ENCODE data around the gene DCAKD. TPM values are rescaled to one million over a fixed set of nuclear protein-coding genes. Genes with fewer than 3 reads are reported as not detected.

The DCAKD gene
- total RNA-seq, 1 donor from 2014 or later: 61.5 TPM

- H3K36me3 ChIP-seq (ENCODE audit: control insufficient read depth, insufficient read depth, low read length): peaks cover 2% of the 10 kb centered on the region
- no peaks in the 10 kb centered on the region for H3K27me3 ChIP-seq (ENCODE audit: control insufficient read depth, insufficient read depth, low read length)
- no peak overlapping the region for H3K4me3 ChIP-seq (ENCODE audit: low read depth, low read length)
- no peak for DNase-seq (ENCODE audit: low read depth)
- no peak for TF ChIP-seq CTCF (IDR thresholded peaks at IDR 0.05; ENCODE audit: insufficient read depth, low read length, poor library complexity, severe bottlenecking)
These were observed 36.5 kb upstream of the DCAKD start for GRCh38 chr17:45087978-45088377.

GRCh38 chr17:45087504-45087975 lies 36.1 kb upstream of the DCAKD start:
- no peak for TF ChIP-seq CTCF (IDR thresholded peaks at IDR 0.05; ENCODE audit: insufficient read depth, low read length, poor library complexity, severe bottlenecking)
- Histone ChIP-seq H3K4me3 (ENCODE audit: low read depth, low read length) (no peak overlapping the region), H3K27me3 (ENCODE audit: control insufficient read depth, insufficient read depth, low read length) (no peaks in the 10 kb centered on the region), H3K36me3 (ENCODE audit: control insufficient read depth, insufficient read depth, low read length) (peaks cover 2% of the 10 kb centered on the region)
- DNase-seq (ENCODE audit: low read depth): no peak

GRCh38 chr17:45086865-45087503 lies 35.6 kb upstream of the DCAKD start:
- Histone ChIP-seq H3K36me3 (ENCODE audit: control insufficient read depth, insufficient read depth, low read length) (peaks cover 2% of the 10 kb centered on the region), H3K27me3 (ENCODE audit: control insufficient read depth, insufficient read depth, low read length) (no peaks in the 10 kb centered on the region), H3K4me3 (ENCODE audit: low read depth, low read length) (no peak overlapping the region)
- DNase-seq (ENCODE audit: low read depth): no peak
- no peak for TF ChIP-seq CTCF (IDR thresholded peaks at IDR 0.05; ENCODE audit: insufficient read depth, low read length, poor library complexity, severe bottlenecking)

- TF ChIP-seq CTCF (IDR thresholded peaks at IDR 0.05; ENCODE audit: insufficient read depth, low read length, poor library complexity, severe bottlenecking): no peak
- DNase-seq (ENCODE audit: low read depth): no peak
- no peak overlapping the region for H3K4me3 ChIP-seq (ENCODE audit: low read depth, low read length)
- H3K36me3 ChIP-seq (ENCODE audit: control insufficient read depth, insufficient read depth, low read length): peaks cover 2% of the 10 kb centered on the region
- H3K27me3 ChIP-seq (ENCODE audit: control insufficient read depth, insufficient read depth, low read length): no peaks in the 10 kb centered on the region
These were observed 35.0 kb upstream of the DCAKD start for GRCh38 chr17:45086391-45086790.

- Histone ChIP-seq H3K27me3 (ENCODE audit: control insufficient read depth, insufficient read depth, low read length) (no peaks in the 10 kb centered on the region), H3K36me3 (ENCODE audit: control insufficient read depth, insufficient read depth, low read length) (no peaks in the 10 kb centered on the region), H3K4me3 (ENCODE audit: low read depth, low read length) (no peak overlapping the region)
- no peak for DNase-seq (ENCODE audit: low read depth)
- no peak for TF ChIP-seq CTCF (IDR thresholded peaks at IDR 0.05; ENCODE audit: insufficient read depth, low read length, poor library complexity, severe bottlenecking)
These were observed 29.7 kb upstream of the DCAKD start for GRCh38 chr17:45081047-45081703.
